Measurements from ENCODE around the gene SERPINB7.

The SERPINB7 gene

GRCh38 chr18:63817441-63818051 is 42.3 kb downstream of the SERPINB7 start:
- DNase-seq (ENCODE audit: insufficient read length, low spot score), result no peak
- no peak for TF ChIP-seq CTCF (IDR thresholded peaks at IDR 0.05; ENCODE audit: insufficient read depth, missing control alignments)
- FAIRE-seq, result peak; percentile 82

GRCh38 chr18:63818212-63818611 is 43.0 kb downstream of the SERPINB7 start:
- FAIRE-seq, result no peak
- no peak for DNase-seq (ENCODE audit: insufficient read length, low spot score)
- TF ChIP-seq CTCF (IDR thresholded peaks at IDR 0.05; ENCODE audit: insufficient read depth, missing control alignments), result no peak

- no peak for DNase-seq (ENCODE audit: insufficient read length, low spot score)
- no peak for TF ChIP-seq CTCF (IDR thresholded peaks at IDR 0.05; ENCODE audit: insufficient read depth, missing control alignments)
- peak; percentile 88 for FAIRE-seq
Observed at GRCh38 chr18:63819786-63820185, 44.6 kb downstream of the SERPINB7 start.

GRCh38 chr18:63820694-63821093 is 45.5 kb downstream of the SERPINB7 start:
- FAIRE-seq, result no peak
- TF ChIP-seq CTCF (IDR thresholded peaks at IDR 0.05; ENCODE audit: insufficient read depth, missing control alignments), result no peak
- no peak for DNase-seq (ENCODE audit: insufficient read length, low spot score)

GRCh38 chr18:63823516-63824219 is 48.5 kb downstream of the SERPINB7 start:
- peak; percentile 7 for TF ChIP-seq CTCF (IDR thresholded peaks at IDR 0.05; ENCODE audit: insufficient read depth, missing control alignments)
- no peak for DNase-seq (ENCODE audit: insufficient read length, low spot score)
- peak; percentile 88 for FAIRE-seq

DNA sequence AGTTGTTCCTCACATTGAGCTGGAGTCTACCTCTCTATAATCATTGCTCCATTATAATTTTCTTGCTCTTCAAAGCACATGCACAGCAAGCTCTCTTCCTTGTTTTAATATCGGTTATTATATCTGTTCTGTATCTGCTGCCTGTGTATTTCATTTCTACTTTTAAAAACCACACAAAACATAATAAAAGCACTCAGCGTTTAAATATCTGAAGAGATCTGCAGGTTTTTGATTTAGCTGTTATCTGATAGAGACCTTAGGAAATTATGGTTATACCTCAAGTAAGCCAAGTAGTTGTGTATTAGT is 49.0 kb downstream of the SERPINB7 start:
- FAIRE-seq, result no peak
- TF ChIP-seq CTCF (IDR thresholded peaks at IDR 0.05; ENCODE audit: insufficient read depth, missing control alignments), result no peak
- DNase-seq (ENCODE audit: insufficient read length, low spot score), result no peak

DNA sequence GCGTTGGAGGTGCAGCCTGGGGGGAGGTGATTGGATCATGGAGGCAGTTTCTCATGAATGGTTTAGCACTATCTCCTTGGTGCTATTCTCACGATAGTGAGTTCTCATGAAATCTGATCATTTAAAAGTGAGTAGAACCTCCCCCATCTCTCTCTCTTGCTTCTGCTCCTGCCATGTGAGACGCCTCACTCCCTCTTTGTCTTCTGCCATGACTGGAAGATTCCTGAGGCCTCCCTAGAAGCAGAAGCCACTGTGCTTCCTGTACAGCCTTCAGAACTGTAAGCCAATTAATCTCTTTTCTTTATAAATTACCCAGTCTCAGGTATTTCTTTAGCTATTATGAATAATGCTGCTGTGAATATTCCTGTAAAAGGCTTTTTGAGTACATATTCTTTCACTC is 52.9 kb downstream of the SERPINB7 start:
- no peak for DNase-seq (ENCODE audit: insufficient read length, low spot score)
- FAIRE-seq, result peak; percentile 84
- no peak for TF ChIP-seq CTCF (IDR thresholded peaks at IDR 0.05; ENCODE audit: insufficient read depth, missing control alignments)

All from D721Med (cell line).